ENCODE data around the gene FAN1.

DNA sequence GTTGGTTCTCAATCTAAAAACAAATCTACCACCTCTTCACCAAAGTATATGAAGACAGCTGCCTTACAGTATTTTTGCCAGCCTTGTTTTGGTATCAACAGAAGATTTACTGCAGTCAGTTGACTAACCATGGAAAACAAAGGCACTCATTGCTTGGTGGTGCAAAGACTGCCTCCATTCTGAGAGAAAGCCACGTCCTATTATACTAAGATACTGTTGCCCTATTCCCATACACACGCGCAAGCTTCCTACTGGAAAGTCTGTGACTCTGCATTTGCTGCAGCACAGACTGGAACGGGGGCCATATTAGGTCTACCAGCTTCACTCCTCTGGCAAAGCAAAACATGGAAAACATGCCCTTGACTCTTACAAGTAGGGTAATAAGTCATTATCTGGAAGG lies 69.7 kb downstream of the FAN1 start:
- no peak for TF ChIP-seq POLR2A (IDR thresholded peaks at IDR 0.05)
- TF ChIP-seq, protein P1, sequence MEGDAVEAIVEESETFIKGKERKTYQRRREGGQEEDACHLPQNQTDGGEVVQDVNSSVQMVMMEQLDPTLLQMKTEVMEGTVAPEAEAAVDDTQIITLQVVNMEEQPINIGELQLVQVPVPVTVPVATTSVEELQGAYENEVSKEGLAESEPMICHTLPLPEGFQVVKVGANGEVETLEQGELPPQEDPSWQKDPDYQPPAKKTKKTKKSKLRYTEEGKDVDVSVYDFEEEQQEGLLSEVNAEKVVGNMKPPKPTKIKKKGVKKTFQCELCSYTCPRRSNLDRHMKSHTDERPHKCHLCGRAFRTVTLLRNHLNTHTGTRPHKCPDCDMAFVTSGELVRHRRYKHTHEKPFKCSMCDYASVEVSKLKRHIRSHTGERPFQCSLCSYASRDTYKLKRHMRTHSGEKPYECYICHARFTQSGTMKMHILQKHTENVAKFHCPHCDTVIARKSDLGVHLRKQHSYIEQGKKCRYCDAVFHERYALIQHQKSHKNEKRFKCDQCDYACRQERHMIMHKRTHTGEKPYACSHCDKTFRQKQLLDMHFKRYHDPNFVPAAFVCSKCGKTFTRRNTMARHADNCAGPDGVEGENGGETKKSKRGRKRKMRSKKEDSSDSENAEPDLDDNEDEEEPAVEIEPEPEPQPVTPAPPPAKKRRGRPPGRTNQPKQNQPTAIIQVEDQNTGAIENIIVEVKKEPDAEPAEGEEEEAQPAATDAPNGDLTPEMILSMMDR (IDR thresholded peaks at IDR 0.05), result no peak
